ENCODE results near the gene PRIM2.
"Not testable (repeated sequence)": the region's sequence is repeated elsewhere in the genome, so short reads cannot be mapped to it uniquely, and the experiment has no call there.

DNA sequence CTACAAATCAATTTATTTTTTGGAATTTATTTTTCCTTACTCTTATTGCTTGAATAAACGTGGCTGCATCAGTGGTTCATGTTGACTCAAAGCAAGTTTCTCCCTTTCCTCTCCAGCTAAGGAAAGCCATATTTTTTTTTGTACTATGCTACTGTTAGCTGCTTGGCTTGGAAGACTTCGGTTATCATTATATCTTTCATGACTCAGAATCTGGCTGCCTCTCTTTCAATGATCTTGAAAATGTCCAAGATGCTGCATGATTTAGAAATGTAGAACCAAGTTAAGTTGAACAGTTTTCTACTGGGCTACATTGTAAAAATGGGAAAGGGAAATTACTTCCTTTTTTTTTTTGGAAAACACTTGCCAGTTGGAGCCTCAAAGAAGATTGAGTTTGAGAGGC lies 44.9 kb downstream of the PRIM2 start:
- TF ChIP-seq, protein P1, sequence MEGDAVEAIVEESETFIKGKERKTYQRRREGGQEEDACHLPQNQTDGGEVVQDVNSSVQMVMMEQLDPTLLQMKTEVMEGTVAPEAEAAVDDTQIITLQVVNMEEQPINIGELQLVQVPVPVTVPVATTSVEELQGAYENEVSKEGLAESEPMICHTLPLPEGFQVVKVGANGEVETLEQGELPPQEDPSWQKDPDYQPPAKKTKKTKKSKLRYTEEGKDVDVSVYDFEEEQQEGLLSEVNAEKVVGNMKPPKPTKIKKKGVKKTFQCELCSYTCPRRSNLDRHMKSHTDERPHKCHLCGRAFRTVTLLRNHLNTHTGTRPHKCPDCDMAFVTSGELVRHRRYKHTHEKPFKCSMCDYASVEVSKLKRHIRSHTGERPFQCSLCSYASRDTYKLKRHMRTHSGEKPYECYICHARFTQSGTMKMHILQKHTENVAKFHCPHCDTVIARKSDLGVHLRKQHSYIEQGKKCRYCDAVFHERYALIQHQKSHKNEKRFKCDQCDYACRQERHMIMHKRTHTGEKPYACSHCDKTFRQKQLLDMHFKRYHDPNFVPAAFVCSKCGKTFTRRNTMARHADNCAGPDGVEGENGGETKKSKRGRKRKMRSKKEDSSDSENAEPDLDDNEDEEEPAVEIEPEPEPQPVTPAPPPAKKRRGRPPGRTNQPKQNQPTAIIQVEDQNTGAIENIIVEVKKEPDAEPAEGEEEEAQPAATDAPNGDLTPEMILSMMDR (IDR thresholded peaks at IDR 0.05) = not testable (repeated sequence)
- TF ChIP-seq POLR2A (IDR thresholded peaks at IDR 0.05) = not testable (repeated sequence)
